OCI-LY1 (cell line): ENCODE results near the gene VPS52.

Experiments
- H2AFZ ChIP-seq: fragments of 200-600 bp; sonication (generic), shearing (Covaris generic); 2 replicates; pipeline ENCODE4 v1.6.0; 2014; ENCODE audit warnings: antibody characterized with exemption, mild to moderate bottlenecking, low read length
- H3F3A ChIP-seq: fragments of 200-600 bp; sonication (generic), shearing (Covaris generic); 2 replicates; pipeline ENCODE4 v1.6.0; 2014; ENCODE audit warnings: mild to moderate bottlenecking, antibody characterized with exemption, low read length, moderate library complexity; ENCODE audit not compliant: insufficient read depth
- H3K27ac ChIP-seq: fragments of 200-600 bp; sonication (generic); 2 replicates; pipeline ENCODE4 v1.5.1; 2014; ENCODE audit warnings: low read length, mixed run types, mild to moderate bottlenecking, low read depth; ENCODE audit not compliant: poor library complexity, severe bottlenecking
- H3K27me3 ChIP-seq: fragments of 200-600 bp; sonication (generic); 2 replicates; pipeline ENCODE4 v1.6.0; 2014; ENCODE audit warnings: antibody characterized with exemption, mild to moderate bottlenecking, low read length, moderate library complexity; ENCODE audit not compliant: insufficient read depth
- H3K36me3 ChIP-seq: fragments of 200-600 bp; sonication (generic); 2 replicates; pipeline ENCODE4 v1.6.1; 2014; ENCODE audit warnings: mild to moderate bottlenecking, antibody characterized with exemption, low read length, moderate library complexity, mixed read lengths; ENCODE audit not compliant: insufficient read depth
- H3K4me1 ChIP-seq: fragments of 200-600 bp; sonication (generic); 2 replicates; pipeline ENCODE4 v1.5.1; 2014; ENCODE audit warnings: mild to moderate bottlenecking, low read length, moderate library complexity; ENCODE audit not compliant: insufficient read depth, severe bottlenecking
- H3K4me2 ChIP-seq: fragments of 200-600 bp; sonication (generic), shearing (Covaris generic); 2 replicates; pipeline ENCODE4 v1.6.1; 2014; ENCODE audit warnings: low read length
- H3K4me3 ChIP-seq: fragments of 200-600 bp; sonication (generic); 2 replicates; pipeline ENCODE4 v1.5.1; 2014; ENCODE audit warnings: low read length, low read depth, mild to moderate bottlenecking, mixed read lengths; ENCODE audit not compliant: poor library complexity, severe bottlenecking
- H3K79me2 ChIP-seq: fragments of 200-600 bp; shearing (Covaris generic); 2 replicates; pipeline ENCODE4 v1.6.1; 2016; ENCODE audit warnings: mixed run types, low read length, mixed read lengths; ENCODE audit not compliant: insufficient read depth
- H3K9ac ChIP-seq: fragments of 200-600 bp; sonication (generic), shearing (Covaris generic); 2 replicates; pipeline ENCODE4 v1.6.1; 2014; ENCODE audit warnings: mild to moderate bottlenecking, low read length, mixed read lengths
- H3K9me2 ChIP-seq: fragments of 200-600 bp; sonication (generic), shearing (Covaris generic); 2 replicates; pipeline ENCODE4 v1.6.1; 2014; ENCODE audit warnings: low read depth, mild to moderate bottlenecking, low read length, mixed read lengths
- H3K9me3 ChIP-seq: fragments of 200-600 bp; shearing (Covaris generic); 2 replicates; pipeline ENCODE4 v1.6.1; 2014; ENCODE audit warnings: low read length, mixed read lengths
- H4K20me1 ChIP-seq: fragments of 200-600 bp; sonication (generic), shearing (Covaris generic); 2 replicates; pipeline ENCODE4 v1.6.0; 2016; ENCODE audit warnings: mild to moderate bottlenecking, low read length; ENCODE audit not compliant: insufficient read depth
- CTCF ChIP-seq: fragments of 200-600 bp; sonication (generic), shearing (Covaris generic); IDR thresholded peaks from 2 replicates; pipeline ENCODE4 v1.5.1; 2017; ENCODE audit warnings: mild to moderate bottlenecking, antibody characterized with exemption, low read length, moderate library complexity, mixed read lengths
- EZH2 ChIP-seq: fragments of 200-600 bp; sonication (generic), shearing (Covaris generic); IDR thresholded peaks from 2 replicates; pipeline ENCODE4 v1.8.0; 2017; ENCODE audit warnings: borderline replicate concordance, mixed run types, mild to moderate bottlenecking, antibody characterized with exemption, low read length, moderate library complexity, mixed read lengths

VPS52 gene

DNA sequence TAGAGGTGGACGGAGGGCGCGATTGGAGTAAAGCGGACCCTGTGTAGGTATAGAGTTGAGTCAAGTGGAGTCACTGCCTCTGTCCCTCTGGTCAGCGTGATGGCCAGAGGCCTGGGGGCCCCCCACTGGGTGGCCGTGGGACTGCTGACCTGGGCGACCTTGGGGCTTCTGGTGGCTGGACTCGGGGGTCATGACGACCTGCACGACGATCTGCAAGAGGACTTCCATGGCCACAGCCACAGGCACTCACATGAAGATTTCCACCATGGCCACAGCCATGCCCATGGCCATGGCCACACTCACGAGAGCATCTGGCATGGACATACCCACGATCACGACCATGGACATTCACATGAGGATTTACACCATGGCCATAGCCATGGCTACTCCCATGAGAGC is 70.5 kb downstream of the VPS52 start:
- Histone ChIP-seq H3K9me3 (no peaks in the 10 kb centered on the region), H3K4me3 (peak overlapping the region; percentile 91), H3K27ac (peak overlapping the region; percentile 84), H3K4me2 (peak overlapping the region; percentile 95), H2AFZ (no peak overlapping the region), H3K9ac (peak overlapping the region; percentile 85), H3K4me1 (peaks cover 47% of the 10 kb centered on the region), H3K27me3 (no peaks in the 10 kb centered on the region), H3K79me2 (no peaks in the 10 kb centered on the region), H4K20me1 (no peaks in the 10 kb centered on the region), H3K36me3 (peaks cover 31% of the 10 kb centered on the region; the same call in 1 of the 2 replicates), H3F3A (0 out of 2 replicates have a peak, but pooled peaks cover 4% of the 10 kb centered on the region), H3K9me2 (no peaks in the 10 kb centered on the region)
- TF ChIP-seq EZH2, result no peak
- TF ChIP-seq CTCF, result no peak
